NCI-H1092 (cell line): ENCODE results near the gene LPCAT1.
"Not testable (repeated sequence)": the region's sequence is repeated elsewhere in the genome, so short reads cannot be mapped to it uniquely, and the experiment has no call there.

Experiments used
- DNase-seq: peaks from one replicate; lab custom pipeline; 2025; lab: John Stamatoyannopoulos, UW

The LPCAT1 gene

GRCh38 chr5:1465966-1466471 lies 57.7 kb downstream of the LPCAT1 start:
- DNase-seq, result no peak

- DNase-seq, result no peak
These were observed 58.6 kb downstream of the LPCAT1 start for GRCh38 chr5:1465117-1465516.

- no peak for DNase-seq
These were observed 59.2 kb downstream of the LPCAT1 start for GRCh38 chr5:1464511-1464910.

GRCh38 chr5:1464096-1464446 lies 59.7 kb downstream of the LPCAT1 start:
- DNase-seq, result no peak

- no peak for DNase-seq
These were observed 60.2 kb downstream of the LPCAT1 start for GRCh38 chr5:1463326-1464095.

GRCh38 chr5:1462358-1462757 lies 61.4 kb downstream of the LPCAT1 start:
- no peak for DNase-seq

GRCh38 chr5:1461396-1461795 lies 62.4 kb downstream of the LPCAT1 start:
- no peak for DNase-seq

GRCh38 chr5:1460054-1460682 lies 63.6 kb downstream of the LPCAT1 start:
- DNase-seq, result no peak

GRCh38 chr5:1459435-1459834 lies 64.3 kb downstream of the LPCAT1 start:
- not testable (repeated sequence) for DNase-seq

- not testable (repeated sequence) for DNase-seq
These were observed 67.5 kb downstream of the LPCAT1 start for GRCh38 chr5:1456110-1456881.

GRCh38 chr5:1453613-1454012 lies 70.1 kb downstream of the LPCAT1 start:
- DNase-seq, result no peak

- no peak for DNase-seq
These were observed 74.6 kb downstream of the LPCAT1 start for GRCh38 chr5:1449081-1449630.

GRCh38 chr5:1448511-1449011 lies 75.2 kb downstream of the LPCAT1 start:
- no peak for DNase-seq

- no peak for DNase-seq
These were observed 75.9 kb downstream of the LPCAT1 start for GRCh38 chr5:1447671-1448361.

GRCh38 chr5:1446602-1447343 lies 77.0 kb downstream of the LPCAT1 start:
- DNase-seq, result no peak

GRCh38 chr5:1445689-1446601 lies 77.8 kb downstream of the LPCAT1 start:
- DNase-seq, result no peak

- DNase-seq, result peak; percentile 39
These were observed 78.5 kb downstream of the LPCAT1 start, which contains the start of gene SLC6A3 for GRCh38 chr5:1445313-1445688. TSS of gene SLC6A3 (minus strand) at chr5:1445440. CDS start at chr5:1443197, 2,243 bp downstream.

- no peak for DNase-seq
These were observed 79.2 kb downstream of the LPCAT1 start for GRCh38 chr5:1444361-1445189.

GRCh38 chr5:1443991-1444360 lies 79.8 kb downstream of the LPCAT1 start:
- no peak for DNase-seq
